GM12872 (cell line): Measurements from ENCODE around the gene EPHB2.

Experiments used
- TF ChIP-seq, protein P1 (sequence below): IDR thresholded peaks from 3 replicates; pipeline ENCODE4 v1.5.1; 2011; ENCODE audit warnings: low read depth, mild to moderate bottlenecking, low read length, moderate library complexity; ENCODE audit not compliant: insufficient read depth

Gene EPHB2

DNA sequence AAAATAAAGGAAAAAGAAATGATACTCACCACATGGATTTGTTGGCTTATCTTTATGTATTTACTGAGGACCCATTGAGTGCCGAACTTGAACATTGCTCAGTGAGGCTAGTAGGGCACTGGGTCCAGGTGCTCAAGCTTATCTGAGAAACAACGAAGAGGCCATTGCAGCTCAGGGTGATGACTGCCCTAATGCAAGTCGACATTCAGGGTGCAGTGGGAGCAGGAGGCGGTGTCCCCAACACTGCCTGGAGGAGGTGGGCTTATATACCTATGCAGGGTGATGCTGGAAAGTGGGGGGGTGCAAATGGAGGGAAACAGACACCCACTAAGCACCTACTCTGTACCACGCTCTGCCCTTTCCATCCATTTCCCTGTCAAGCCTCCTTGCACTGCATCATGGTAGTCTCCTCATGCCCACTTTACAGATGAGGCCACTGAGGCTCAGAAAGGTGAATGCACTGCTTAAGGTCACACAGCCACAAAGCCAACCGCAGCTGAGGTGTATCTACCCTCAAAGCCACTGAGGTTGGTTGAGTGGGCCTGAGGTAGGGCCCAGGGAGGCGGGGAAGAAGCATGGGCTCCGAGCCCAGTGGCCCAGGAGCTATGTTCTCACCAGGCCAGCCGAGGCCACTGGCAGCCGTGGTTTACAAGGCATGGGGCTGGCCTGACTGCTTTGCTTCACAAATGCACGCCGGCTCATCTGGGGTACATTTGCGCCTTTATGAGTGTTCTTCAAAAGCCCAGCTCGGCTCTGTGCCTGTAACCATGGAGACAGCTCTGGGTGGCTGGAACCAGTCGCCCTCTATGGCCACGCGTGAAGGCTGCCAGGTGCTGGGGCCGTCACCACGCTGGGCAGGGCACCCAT is 103.8 kb downstream of the EPHB2 start:
- TF ChIP-seq, protein P1, sequence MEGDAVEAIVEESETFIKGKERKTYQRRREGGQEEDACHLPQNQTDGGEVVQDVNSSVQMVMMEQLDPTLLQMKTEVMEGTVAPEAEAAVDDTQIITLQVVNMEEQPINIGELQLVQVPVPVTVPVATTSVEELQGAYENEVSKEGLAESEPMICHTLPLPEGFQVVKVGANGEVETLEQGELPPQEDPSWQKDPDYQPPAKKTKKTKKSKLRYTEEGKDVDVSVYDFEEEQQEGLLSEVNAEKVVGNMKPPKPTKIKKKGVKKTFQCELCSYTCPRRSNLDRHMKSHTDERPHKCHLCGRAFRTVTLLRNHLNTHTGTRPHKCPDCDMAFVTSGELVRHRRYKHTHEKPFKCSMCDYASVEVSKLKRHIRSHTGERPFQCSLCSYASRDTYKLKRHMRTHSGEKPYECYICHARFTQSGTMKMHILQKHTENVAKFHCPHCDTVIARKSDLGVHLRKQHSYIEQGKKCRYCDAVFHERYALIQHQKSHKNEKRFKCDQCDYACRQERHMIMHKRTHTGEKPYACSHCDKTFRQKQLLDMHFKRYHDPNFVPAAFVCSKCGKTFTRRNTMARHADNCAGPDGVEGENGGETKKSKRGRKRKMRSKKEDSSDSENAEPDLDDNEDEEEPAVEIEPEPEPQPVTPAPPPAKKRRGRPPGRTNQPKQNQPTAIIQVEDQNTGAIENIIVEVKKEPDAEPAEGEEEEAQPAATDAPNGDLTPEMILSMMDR, result no peak

DNA sequence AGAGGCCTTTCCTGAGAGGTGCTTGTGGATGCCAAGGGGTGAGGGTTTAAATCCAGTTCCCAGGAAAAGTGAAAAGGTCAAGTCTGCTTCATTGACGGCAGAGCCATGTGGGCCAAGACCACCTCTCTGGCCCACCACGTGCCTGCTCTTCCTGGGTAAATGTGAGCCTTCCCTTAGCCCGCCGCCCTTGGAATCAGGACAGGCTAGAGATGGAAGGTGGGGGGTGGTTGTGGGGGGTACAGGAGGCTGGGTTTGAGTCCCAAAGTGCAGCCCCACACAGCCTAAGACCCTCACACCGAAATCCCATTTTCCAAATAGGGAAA is 104.4 kb downstream of the EPHB2 start:
- TF ChIP-seq, protein P1, result no peak

DNA sequence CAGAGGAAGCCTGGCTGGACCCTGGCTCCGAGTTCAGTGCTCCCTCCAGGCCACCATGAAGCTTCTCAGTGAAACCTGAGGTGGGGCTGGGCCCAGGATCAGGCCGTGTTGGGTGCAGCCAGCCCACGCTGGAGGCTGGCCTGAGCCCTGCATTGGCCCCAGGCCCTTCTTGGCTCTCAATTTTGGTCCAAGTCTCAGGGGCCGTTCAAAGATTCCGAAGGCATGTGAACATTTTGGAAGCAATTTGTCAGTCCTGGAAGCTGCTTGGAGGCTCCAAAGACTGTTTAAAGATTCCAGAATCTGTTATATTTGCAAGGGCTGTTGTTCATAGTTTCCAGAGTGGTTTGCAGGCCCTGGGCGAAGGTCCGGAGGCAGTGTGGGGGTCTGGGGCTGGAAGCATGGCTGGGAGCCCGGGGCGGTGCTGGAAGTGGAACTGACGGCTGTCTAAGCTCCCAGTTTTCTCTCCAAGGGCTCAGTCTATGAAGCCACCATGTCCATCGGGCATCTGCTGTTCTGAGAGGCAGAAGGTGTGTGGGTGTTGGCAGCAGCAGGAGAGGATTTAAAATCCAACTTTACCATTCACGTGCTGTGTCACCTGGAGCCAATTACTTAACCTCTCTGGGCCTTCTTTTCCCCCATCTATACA is 104.9 kb downstream of the EPHB2 start:
- TF ChIP-seq, protein P1, result no peak

DNA sequence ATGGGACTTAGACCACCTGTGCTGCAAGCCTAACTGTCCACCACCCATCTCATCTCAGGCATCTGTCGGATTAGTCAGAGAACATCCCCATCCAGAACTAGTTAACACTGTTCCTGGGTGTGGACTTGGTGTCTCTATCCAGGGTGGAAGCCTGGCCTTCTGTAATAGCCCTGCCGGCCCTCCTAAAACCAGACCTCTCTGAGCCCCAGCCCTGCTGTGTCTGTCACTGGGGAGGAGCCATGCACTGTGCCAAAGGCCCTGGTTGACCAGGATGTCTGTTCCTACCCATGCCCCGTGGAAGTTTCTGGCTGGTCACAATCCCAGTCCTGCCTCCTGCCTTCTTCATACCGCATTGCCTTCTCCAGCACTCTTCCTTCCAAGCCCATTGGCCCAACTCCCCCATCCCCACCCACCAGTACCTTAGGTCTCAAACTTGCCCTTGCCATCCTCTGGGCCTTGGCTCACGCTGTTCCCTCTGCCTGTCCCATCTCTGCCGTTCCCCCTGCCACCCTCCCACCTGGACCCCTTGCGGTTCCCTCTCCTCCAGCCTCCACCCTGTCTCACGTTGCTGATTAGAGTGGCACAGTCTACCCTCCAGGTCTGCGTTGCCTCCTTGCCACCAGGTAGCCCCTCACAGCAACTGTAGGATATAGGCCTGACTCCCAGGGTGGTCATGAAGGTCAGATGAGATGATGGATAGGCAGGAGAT is 105.6 kb downstream of the EPHB2 start:
- TF ChIP-seq, protein P1, result no peak

DNA sequence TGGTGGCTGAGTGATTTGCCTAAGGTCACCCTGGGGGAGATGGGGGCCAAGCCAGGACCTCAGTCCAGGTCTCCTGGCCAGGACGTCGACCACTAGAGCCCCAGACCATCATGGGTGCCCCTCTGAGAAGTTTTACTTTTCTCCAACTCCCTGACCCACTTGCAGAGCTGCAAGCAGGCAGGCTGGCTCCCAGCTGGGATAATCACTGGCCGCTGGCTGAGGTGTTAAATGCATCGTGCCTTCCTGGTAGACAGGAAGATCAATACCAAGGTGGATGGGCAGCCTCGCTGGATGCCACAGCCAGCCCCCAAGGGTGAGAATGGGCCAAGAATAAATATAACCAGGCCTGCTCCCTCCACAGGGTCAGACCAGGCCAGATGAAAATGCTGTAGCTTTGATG is 106.2 kb downstream of the EPHB2 start:
- TF ChIP-seq, protein P1, result no peak

DNA sequence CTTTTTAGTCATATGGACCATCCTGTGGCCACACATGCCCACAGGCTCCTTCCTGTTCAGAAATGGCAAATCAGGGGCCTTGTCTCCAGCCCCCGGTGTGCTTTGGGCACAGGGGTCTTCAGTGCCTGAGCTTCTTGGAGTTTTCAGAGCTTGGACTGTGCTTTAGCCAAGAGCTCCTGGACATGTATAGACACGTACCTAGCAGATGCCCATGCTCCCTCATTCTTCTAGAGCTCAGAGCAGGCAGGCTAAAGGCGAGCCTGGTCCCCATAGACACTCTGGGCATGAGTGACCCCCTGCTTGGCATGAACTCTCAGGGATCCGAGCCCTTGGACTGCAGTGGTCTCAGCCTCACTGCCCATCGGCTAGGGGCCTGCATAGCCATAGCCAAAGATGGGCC is 106.8 kb downstream of the EPHB2 start:
- TF ChIP-seq, protein P1, result no peak

DNA sequence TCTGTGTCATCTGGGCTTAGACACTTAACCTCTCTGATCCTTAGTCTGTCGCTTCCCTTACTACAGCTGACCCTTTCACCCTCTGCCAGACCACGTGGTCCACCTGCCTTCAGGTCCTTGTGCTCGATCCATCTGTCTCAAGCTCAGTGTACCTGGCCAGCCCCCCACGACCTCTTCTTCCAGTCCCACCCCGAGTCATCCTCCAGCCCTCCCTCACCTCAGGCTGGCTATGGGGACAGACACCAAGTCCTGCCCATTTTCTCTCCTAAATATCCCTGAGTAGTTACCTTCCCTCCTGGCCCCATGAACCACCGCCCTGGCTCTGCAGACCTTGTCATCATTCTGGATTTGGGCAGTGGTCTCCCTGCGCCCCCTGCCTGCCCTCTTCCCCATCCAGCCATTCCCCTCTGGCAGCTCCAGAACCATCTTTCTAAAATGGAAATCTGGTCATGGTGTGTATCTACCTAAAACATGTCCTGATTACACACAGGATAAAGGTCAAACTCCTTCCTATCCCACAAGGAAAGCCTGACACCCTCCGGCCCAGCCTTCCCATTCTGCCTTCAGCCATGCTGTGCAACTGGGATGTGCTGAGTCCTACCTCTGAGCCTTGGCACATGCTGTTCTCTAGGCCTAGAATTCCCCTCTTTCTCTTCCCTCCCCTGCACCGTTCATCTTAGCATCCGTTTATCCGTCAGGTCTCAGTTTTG is 107.6 kb downstream of the EPHB2 start:
- TF ChIP-seq, protein P1, result no peak
